Tibial nerve (tissue), 3 donors: ENCODE data around the gene TPP2.

Source experiments
- CTCF ChIP-seq, 5 experiments: fragments of 200-600 bp in 3 of 5; fragments of 450-650 bp in 2 of 5; sonication (generic) in 3 of 5; IDR thresholded peaks; one replicate each; pipeline ENCODE4 v1.5.1; 2016 to 2019; ENCODE audit warnings: antibody characterized with exemption in 5 of 5, mild to moderate bottlenecking in 3 of 5, moderate library complexity in 2 of 5
- POLR2A ChIP-seq, 2 donors: fragments of 450-650 bp; IDR thresholded peaks; one replicate each; pipeline ENCODE4 v1.6.1; 2017; ENCODE audit warnings: antibody characterized with exemption in 2 of 2, mild to moderate bottlenecking in 2 of 2, moderate library complexity in 2 of 2

- TF ChIP-seq CTCF (IDR thresholded peaks at IDR 0.05) (no peak), POLR2A (IDR thresholded peaks at IDR 0.05) (no peak)
Measured at GRCh38 chr13:102610296-102610895, 13.6 kb downstream of the TPP2 start.
